NCI-H526 treated with DMSO at 0.1 percent for 48 hours (cell line): ENCODE data around the gene CEACAM7.
"Not testable (repeated sequence)": the region's sequence is repeated elsewhere in the genome, so short reads cannot be mapped to it uniquely, and the experiment has no call there.

Experiments
- DNase-seq: peaks from one replicate; lab custom pipeline; 2025; lab: John Stamatoyannopoulos, UW

Gene CEACAM7

GRCh38 chr19:41656756-41657155 is 31.3 kb downstream of the CEACAM7 start:
- DNase-seq: not testable (repeated sequence)

GRCh38 chr19:41652250-41652649 is 35.8 kb downstream of the CEACAM7 start:
- no peak for DNase-seq

- DNase-seq: no peak
Observed at GRCh38 chr19:41649827-41650226, 38.2 kb downstream of the CEACAM7 start.

DNA sequence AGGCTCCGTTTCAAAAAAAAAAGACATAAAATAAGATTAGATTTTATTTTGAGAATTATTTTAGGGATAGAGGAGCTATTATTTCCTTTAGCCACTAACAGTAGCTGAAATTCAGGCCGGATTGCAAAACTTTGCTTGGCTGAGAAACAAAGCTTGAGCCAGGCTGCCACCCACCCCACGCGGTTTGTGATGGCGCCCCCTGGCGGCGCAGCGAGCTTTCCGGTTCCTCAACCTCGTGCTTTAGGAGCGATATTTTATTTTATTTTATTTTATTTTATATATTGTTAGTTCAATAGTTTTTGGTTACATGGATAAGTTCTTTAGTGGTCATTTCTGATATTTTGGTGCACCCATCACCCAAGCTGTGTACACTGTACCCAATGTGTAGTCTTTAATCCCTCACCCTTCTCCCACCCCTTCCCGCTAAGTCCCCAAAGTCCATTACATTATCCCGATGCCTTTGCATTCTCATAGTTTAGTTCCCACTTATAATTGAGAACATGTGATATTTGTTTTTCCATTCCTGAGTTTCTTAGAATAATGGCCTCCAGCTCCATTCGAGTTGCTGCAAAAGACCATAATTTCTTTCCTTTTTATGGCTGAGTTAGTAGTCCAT is 41.4 kb downstream of the CEACAM7 start:
- DNase-seq: no peak

- DNase-seq: peak; percentile 35
Observed at GRCh38 chr19:41641879-41642485, 46.1 kb downstream of the CEACAM7 start.

DNA sequence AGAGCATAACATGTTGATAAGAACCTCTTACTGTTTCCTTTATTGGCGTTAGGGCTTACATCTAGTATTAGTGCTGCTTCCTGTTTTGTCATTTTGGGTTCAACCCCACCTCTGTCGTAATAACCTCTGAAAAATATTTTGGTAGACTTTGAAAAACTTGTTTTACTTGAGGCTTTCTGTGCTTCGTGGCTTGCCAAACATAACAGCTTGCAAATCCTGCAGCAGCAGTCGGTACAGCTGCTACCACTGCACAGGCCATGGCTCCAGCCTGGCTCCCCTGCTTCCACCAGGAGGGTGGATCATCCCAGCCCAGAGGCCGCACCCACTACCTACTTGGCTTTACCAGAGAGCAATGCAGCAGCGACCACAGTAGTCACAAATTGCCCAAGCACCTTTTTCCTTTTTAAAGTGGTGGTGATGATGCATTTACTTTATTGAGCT is 49.4 kb downstream of the CEACAM7 start:
- DNase-seq: no peak

- no peak for DNase-seq
Observed at GRCh38 chr19:41637484-41637883, 50.6 kb downstream of the CEACAM7 start.

DNA sequence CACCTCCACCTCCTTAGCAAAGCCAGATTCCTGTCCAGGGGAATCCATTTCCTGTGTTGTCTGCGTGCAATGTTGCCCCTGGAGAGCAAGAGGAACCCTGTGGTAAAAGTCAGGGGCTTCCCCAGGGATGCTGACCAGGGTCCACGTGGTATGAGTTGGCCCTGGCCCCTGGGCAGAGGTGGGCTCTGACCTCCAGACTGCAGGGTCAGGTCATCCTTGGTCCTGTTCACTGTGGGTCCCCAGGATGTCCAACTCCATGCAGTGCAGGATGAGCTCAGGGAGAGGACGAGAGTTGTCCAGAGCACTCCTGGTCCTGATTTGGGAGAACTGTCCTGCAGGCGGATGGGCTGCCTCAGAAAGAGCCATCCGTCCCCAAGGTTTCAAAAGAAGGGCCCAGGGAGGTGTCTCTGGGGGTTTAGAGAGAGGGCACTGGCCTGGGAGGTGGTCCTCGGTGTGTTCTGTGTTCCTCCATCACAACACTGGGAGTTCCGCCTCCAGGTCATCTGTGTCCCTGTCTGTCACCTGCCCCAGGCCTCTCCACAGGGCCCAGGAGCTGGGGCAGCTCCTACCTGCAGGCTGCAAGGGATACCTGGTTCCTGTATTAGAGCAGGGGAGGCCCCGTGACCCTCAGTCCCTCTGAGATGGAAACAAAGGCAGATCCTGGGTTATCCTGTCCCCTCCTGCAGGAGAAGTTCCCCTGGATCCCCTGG is 59.9 kb downstream of the CEACAM7 start:
- DNase-seq: no peak

- DNase-seq: no peak
Observed at GRCh38 chr19:41626877-41627276, 61.2 kb downstream of the CEACAM7 start, which contains the start of gene CEACAM4. TSS of gene CEACAM4 (minus strand) at chr19:41627074. CDS start at chr19:41626963, 111 bp downstream.

GRCh38 chr19:41626278-41626677 is 61.8 kb downstream of the CEACAM7 start:
- no peak for DNase-seq

DNA sequence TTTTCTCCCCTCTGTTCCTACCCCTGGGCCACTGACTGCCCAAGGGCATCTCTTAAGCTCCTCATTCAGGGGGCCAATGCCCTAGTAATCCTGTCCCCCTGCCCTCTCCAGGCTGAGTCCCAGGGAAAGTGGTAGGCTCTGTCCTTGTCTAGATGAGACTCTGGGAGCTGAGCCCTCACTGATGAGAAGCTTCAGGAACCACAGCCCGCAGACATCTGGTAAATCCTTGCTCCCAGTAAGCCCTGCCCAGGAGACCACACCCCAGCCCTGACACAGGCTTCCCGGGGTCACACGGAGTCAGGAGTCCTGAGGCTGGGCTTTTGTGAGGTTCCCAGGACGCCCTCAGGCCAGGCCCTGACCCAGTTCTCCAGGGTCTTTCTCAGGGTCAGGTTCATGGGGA is 63.1 kb downstream of the CEACAM7 start:
- DNase-seq: no peak

DNA sequence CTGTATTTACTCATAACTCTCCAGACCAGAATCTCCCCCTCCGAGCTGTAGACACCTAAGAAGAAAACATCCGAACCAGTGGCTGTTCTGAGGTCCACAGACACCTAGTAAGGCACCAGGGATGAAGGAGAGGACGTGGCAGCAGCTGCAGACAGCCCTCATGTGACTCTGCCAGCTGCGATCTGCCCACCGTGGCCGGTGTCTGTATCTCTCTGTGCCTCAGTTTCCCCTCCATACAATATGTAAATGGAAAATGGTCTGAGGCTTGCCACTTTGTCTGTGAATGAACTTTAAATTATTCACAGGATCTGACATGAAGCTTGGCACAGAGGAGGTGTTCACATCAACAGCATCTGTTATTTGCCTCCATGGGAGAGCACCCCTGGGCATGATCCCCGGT is 63.6 kb downstream of the CEACAM7 start:
- DNase-seq: no peak

DNA sequence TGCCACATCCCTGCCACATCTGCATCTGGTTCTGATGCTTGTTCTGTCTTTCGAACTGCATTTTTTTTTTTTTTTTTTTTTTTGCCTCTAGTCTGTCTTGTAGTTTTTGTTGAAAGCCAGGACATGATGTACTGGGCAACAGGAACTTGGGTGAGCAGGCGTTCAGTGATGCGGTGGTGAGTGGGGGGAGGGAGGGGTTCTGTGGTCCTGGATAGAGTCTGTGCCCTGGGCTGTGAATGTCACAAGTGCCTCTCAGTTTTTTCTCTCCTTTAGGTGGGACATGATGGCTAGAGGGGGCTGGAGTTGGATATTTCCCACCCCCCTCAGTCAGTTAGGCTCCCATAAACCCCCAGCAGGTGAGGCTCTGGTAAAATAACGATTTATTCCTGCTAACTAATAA is 64.7 kb downstream of the CEACAM7 start:
- no peak for DNase-seq
